OCI-M2 (cell line): ENCODE data around the gene SLC35F3.
"Not testable (repeated sequence)": the region's sequence is repeated elsewhere in the genome, so short reads cannot be mapped to it uniquely, and the experiment has no call there.

Experiments used
- DNase-seq: peaks from one replicate; lab custom pipeline; 2025; ENCODE audit not compliant: unreplicated experiment; lab: John Stamatoyannopoulos, UW

SLC35F3 gene

GRCh38 chr1:234140388-234140787 is 235.9 kb downstream of the SLC35F3 start:
- no peak for DNase-seq

- DNase-seq: no peak
These were observed 236.5 kb downstream of the SLC35F3 start for GRCh38 chr1:234141006-234141405.

- DNase-seq: no peak
These were observed 239.2 kb downstream of the SLC35F3 start for GRCh38 chr1:234143681-234144080.

DNA sequence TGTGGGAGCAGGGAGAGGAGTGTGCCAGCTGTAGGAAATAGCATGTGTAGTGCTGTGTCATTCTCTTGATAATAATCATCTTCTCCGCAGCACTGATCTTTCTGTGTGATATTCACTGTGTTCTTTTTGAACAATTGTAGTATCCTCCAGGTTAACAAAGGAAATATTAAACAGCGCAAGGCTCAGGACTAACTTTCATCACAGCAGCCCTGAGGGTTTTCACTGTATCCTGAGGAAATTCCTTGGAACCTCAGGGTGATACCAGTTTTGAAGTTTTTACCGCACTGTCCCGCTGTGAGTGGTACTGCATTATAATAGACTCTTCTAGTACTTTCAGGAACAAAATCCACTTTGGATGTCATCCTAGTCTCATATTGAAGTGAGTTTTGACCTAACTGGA is 240.4 kb downstream of the SLC35F3 start:
- DNase-seq: no peak

- DNase-seq: no peak
These were observed 243.9 kb downstream of the SLC35F3 start for GRCh38 chr1:234148350-234148749.

DNA sequence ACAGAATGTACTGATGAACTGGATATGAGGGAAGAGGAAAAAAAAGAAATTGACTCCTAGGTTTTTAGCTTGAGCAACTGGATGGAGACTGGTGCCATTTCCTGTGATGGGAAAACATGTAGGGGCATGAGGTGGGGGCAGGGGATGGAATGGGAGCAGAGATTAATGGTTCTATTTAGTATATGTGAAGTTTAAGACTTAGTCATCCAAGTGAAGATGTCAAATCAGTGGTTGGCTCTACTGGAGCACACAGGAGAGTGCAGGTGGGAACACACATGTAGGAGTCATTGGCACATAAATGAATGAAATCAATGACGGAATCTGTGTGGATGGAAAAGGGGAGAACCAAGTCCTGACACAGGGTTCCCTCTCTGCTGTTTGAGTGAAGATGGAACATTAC is 244.3 kb downstream of the SLC35F3 start:
- no peak for DNase-seq

GRCh38 chr1:234149217-234149616 is 244.7 kb downstream of the SLC35F3 start:
- DNase-seq: no peak

DNA sequence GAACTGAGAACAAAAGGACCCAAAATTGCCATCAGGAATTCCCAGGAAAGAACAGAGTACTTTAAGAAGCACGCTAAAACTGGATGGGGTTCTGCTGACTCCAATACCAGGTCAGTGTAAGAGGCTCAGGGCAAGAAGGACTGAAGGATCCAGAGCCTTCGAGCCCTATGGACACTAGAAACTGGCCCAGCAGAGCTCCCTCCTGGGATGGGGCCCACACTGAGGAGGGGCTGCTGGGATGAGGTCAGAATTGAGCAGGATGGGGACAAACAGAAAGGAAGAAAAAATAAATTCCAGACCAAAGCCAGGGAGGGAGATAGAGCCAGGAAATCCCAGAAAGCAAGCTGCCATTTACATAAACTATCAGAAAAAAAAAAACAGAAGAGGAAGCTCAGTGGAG is 246.4 kb downstream of the SLC35F3 start:
- DNase-seq: no peak

GRCh38 chr1:234152344-234152743 is 247.9 kb downstream of the SLC35F3 start:
- not testable (repeated sequence) for DNase-seq

GRCh38 chr1:234154320-234155251 is 250.1 kb downstream of the SLC35F3 start:
- no peak for DNase-seq

DNA sequence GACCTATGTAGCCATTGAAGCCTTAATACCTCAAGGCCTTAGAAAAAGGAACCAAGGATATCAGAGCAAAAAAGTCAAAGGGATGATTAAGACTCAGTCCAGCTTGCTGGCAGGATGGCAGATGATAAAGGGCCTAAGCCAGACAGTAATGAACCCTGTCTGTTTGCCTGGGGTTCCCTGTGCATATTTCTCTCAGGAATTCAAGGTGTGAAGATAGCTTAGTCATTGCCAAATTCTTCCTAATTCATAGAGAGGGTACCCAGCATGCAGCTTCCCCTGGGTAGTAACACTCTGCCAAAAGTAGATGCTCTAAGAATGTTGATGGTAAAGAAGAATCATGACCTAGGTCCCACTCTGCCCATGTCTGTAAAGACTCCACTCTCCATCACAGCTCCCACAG is 258.2 kb downstream of the SLC35F3 start:
- DNase-seq: no peak

DNA sequence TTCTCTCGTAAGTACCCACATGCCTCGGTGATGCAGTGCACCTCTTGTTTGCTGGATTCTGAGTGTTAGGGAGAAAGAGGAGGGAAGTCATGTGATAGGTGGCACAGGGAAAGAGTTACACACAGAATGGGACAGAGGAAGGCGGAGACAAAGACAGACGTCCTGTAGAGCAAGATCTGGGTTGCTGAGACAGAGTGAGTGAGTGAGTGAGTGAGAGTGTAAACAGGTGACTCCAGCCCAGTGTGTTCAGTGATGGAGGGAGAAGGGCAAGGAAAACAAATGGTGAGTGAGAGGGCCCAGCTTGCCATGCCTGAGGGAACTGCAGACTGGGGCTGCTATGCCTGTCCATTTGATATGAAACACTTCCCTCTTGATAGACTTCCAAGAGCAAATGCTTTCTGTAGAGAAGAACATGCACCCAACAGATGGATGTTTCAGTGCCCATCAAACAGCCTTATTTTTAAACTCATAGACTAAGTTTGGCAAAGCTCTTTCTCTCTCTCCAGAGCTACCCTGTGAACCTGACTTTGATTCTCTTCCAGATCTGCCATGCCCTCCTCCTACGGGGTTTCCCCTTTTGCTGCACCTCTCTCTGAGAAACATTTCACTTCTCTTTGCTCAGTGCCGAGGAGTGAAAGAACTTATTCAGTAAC is 258.9 kb downstream of the SLC35F3 start:
- no peak for DNase-seq

GRCh38 chr1:234164098-234164709 is 259.7 kb downstream of the SLC35F3 start:
- DNase-seq: no peak

GRCh38 chr1:234168061-234168724 is 263.7 kb downstream of the SLC35F3 start:
- DNase-seq: no peak

GRCh38 chr1:234169161-234169849 is 264.8 kb downstream of the SLC35F3 start:
- no peak for DNase-seq

DNA sequence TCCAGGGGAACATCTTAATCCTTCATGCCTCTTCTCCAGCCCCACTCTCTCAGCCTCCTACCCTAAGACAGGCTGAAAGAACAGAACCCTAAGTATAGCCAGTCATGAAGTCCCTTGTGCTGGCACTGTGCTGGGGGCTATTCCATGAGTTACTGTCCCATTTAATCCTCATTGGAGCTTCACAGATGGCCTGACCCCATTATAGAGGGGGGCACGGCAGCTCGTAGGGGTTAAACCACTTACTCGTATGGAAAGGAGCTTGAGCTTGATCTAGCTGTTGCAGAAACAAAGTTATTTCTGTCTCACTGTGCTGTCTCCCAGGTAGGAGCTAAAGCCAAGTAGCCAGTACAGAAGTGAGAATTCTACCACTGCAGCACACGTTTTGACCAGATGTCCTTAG is 265.6 kb downstream of the SLC35F3 start:
- no peak for DNase-seq

GRCh38 chr1:234170622-234171021 is 266.1 kb downstream of the SLC35F3 start:
- DNase-seq: no peak

DNA sequence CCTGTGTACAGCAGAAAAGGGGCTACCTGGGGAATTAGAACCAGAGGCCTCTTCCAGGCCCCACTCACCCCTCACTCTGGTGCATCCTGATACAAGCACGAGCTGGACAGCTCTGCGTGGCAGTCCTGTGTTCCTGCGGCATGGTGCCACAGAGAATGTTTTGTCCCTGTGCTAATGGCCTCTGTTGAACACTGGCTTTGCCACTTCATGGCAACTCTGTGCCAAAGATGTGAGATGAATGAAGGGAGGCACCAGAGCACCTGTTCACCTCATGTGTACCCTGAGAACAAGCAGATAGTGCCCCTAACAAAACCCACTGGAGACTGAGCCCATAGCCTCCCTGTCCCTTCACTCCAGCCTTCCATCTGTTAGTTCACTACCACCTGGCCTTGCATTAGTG is 269.5 kb downstream of the SLC35F3 start:
- no peak for DNase-seq

GRCh38 chr1:234175363-234175762 is 270.9 kb downstream of the SLC35F3 start:
- no peak for DNase-seq

DNA sequence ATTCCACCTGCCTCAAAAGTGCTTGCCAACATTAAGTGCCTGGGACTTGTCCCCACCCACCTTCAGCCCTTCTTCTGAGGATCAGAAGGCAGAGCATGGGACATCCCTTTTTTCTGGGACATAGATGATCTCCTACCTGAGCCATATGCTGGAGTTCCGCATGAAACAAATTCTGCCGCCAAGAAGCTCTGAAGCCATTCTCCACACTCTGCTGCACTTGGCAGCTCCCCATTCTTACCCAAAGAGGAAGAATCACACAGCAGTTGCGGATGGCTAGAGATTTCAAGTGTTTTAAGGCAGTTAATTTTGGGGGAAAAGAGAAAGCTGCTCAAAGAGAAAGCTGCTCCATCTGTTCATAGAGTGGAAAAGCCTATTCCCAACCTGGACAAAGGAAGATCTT is 271.5 kb downstream of the SLC35F3 start:
- DNase-seq: no peak

- not testable (repeated sequence) for DNase-seq
These were observed 272.4 kb downstream of the SLC35F3 start for GRCh38 chr1:234176847-234177246.
